GM13976 (cell line): ENCODE measurements around the gene CDK5RAP1.

Experiments
- DNase-seq: peaks from one replicate; pipeline ENCODE4 v3.0.0; 2012; ENCODE audit warnings: low spot score
- in situ Hi-C: fragments of 300-500 bp; cut with MboI; formaldehyde crosslinking; loops from one replicate; pipeline ENCODE4 v1.12.0; 2022; ENCODE audit warnings: low sequenced_read_pairs, mixed read lengths, inconsistent platforms; ENCODE audit not compliant: unreplicated experiment
- TF ChIP-seq, protein P1 (sequence below): IDR thresholded peaks from 2 replicates; pipeline ENCODE4 v1.5.1; 2012; ENCODE audit warnings: borderline replicate concordance, mild to moderate bottlenecking; ENCODE audit not compliant: insufficient read depth; ENCODE audit errors: extremely low read depth, missing control alignments, control extremely low read depth

CDK5RAP1 gene

DNA sequence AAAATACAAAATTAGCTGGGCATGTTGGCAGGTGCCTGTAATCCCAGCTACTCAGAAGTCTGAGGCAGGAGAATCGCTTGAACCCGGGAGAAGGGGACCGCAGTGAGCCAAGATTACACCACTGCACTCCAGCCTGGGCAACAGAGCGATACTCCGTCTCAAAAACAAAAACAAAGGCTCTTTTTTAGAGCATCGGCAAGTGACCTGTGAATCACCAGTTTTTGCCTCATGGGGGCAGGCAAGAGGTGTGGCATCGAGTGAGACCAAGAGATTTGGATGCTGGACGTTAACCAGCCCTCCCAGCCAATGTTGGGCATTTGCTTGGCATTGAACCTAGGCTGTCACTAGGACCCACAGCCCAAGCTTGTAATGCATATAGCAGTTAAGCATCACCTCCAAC lies 14.6 kb upstream of the CDK5RAP1 start:
- no peak for DNase-seq
- TF ChIP-seq, protein P1, sequence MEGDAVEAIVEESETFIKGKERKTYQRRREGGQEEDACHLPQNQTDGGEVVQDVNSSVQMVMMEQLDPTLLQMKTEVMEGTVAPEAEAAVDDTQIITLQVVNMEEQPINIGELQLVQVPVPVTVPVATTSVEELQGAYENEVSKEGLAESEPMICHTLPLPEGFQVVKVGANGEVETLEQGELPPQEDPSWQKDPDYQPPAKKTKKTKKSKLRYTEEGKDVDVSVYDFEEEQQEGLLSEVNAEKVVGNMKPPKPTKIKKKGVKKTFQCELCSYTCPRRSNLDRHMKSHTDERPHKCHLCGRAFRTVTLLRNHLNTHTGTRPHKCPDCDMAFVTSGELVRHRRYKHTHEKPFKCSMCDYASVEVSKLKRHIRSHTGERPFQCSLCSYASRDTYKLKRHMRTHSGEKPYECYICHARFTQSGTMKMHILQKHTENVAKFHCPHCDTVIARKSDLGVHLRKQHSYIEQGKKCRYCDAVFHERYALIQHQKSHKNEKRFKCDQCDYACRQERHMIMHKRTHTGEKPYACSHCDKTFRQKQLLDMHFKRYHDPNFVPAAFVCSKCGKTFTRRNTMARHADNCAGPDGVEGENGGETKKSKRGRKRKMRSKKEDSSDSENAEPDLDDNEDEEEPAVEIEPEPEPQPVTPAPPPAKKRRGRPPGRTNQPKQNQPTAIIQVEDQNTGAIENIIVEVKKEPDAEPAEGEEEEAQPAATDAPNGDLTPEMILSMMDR = peak; percentile 33
- in situ Hi-C loops = no loop called here

DNA sequence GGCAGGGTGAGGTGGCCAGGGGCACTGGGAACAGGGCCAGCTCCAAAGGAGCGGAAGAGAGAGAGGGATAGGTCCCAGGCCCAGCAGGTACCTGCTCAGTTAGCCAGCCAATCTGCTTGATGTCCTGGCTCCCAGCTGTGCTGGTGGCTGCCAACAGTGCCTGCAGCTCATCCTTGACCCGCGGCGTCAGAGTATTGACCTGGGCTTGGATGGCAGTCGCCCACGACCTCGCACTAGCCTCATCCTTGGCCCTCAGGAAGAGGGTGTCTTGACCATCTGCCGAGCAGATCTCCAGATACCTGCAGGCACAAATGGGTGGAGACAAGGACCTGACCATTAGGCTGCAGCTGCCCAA lies 11.1 kb upstream of the CDK5RAP1 start:
- TF ChIP-seq, protein P1 = no peak
- DNase-seq = no peak
- in situ Hi-C loops = no loop called here

DNA sequence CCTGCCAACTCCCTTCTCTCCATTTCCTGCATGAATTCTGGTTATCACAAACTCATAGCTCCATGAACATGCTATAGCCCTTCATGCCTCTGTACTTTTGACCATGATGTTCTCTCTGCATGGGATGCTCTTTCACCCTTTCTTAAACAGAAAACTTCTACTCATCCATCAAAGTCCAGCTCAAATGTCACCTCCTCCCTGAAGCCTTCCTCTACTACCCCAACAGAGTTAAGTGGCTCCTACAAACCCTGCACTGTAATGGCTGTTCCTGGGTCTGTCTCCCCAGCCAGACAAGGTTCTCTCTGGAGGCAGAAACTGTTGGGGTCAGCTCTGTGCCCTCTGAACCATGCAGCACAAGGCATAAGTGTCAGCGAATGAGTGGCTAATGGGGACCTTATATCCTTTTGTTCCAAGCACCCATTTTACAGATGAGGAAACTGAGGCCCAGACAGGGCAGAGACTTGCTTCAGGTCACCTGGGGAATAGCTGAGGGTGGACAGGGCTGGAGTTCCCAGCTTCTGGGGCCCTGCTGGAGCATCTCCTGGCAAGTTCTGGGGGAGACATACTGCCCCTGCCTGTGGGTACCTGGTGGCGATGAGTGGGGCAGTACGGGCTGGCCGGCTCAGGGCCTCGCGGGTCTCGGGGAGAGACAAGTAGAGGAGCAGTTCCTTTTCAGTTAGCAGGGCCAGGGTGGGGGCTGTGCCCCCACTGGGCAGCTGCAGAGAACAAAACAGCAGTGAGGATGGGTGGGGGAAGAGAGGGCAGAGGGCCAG lies 10.6 kb upstream of the CDK5RAP1 start:
- in situ Hi-C loops = no loop called here

DNA sequence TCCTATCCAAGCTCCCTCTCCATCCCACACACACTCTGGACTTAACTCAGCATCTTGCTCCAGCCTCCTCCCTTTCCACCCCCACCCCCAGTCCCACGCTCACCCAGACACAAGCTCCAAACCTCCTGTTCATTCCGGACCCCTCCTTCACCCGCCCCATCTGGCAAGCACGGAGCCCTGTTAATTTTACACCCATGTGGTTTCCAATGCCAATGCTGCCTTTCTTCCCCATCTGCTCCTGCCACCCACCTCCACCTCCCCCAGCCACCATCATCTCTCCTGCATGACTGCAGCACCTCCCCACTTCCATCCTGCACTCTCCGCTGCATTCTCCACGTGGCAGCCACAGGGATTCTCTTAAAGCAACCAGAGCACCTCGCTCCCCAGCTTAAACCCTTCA lies 9.9 kb upstream of the CDK5RAP1 start:
- no peak for DNase-seq
- in situ Hi-C loops = no loop called here
- TF ChIP-seq, protein P1 = no peak

More for the DNA sequence above, 10.6 kb upstream of the CDK5RAP1 start:
- no peak for DNase-seq
- TF ChIP-seq, protein P1 = no peak

DNA sequence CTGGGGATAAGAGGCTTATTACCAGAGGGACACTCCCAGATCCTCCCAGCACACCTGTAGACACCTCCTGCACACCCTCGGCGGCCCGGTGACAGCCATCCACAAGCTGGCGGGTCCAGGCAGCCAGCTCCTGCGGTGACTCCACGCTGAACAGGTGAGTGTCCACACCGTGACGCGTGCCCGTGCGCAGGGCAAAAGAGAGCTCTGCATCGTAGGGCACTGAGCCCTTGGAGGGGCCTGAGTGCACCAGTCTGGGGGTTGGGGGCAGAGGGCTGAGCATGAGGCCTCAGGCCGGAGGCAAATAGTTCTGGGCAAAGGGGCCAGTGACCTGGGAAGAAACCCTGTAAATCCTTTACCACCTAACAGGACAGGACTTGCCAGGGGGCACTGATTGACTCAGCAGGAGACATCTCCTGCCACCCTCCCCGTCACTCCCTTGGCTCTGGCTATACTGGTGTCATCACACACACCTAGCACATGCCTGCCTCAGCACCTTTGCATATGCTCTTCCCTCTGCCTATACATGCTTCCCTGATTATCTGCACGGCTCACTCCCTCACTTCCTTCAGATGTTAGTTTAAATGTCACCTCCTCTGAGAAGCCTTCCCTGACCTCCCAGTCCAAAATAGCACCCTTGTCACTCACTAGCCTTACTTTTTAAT lies 8.9 kb upstream of the CDK5RAP1 start:
- in situ Hi-C loops = no loop called here
- no peak for DNase-seq
- TF ChIP-seq, protein P1 = no peak

DNA sequence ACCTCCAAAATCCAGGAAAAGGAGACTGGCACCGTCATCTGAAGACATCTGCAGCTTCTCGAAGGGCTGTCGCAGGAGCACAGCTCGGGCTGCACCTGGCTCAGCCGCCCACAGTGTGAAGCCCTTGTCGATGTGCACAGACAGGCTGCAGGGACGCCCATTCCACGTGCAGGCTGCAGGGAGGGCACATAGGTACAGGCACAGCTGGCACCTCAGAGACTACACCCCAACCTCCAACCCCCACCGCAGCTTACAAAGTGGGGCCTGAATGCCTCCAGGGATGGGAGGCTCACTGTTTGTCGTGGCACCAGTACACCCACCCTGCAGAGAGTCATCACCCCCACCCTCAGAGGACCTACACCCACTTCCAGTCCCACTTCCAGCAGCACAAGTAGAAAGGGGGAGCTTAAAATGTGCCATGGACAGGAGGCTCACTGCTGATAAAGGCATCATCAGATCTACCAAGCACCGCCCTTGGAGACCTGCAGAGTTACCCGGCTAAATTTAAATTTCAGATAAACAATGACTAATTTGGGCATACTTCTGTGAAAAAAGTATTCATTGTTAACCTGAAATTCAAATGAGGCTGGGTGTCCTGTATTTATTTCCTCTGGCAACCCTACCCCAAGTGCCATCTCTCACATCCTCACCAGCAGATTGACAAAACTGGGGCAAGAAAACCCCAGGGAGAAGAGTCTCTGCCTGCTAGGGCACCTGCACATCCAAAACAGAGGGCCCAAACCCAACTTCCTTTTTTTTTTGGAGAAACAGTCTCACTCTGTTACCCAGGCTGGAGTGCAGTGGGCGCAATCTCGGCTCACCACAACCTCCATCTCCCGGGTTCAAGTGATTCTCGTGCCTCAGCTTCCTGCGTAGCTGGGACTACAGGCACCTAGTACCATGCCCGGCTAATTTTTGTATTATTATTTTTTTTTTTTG lies 7.7 kb upstream of the CDK5RAP1 start:
- no peak for DNase-seq
- TF ChIP-seq, protein P1 = no peak
- in situ Hi-C loops = no loop called here
